Parathyroid adenoma (tissue), 2 donors: Measurements from ENCODE around the gene MVB12B.

Source experiments
- H2AFZ ChIP-seq: fragments of 300-600 bp; sonication (generic); one replicate; pipeline ENCODE4 v1.7.0; 2017; ENCODE audit warnings: antibody characterized with exemption, mild to moderate bottlenecking
- H3K27ac ChIP-seq: fragments of 300-600 bp; sonication (generic); one replicate; pipeline ENCODE4 v1.7.0; 2017
- H3K27me3 ChIP-seq: fragments of 300-600 bp; sonication (generic); one replicate; pipeline ENCODE4 v1.7.0; 2017; ENCODE audit warnings: low read length; ENCODE audit not compliant: control insufficient read depth, insufficient read depth
- H3K36me3 ChIP-seq: fragments of 300-600 bp; sonication (generic); one replicate; pipeline ENCODE4 v1.7.0; 2017; ENCODE audit warnings: low read length; ENCODE audit not compliant: control insufficient read depth, insufficient read depth
- H3K4me1 ChIP-seq: fragments of 300-600 bp; sonication (generic); one replicate; pipeline ENCODE4 v1.7.0; 2017; ENCODE audit warnings: control low read depth
- H3K4me2 ChIP-seq: fragments of 300-600 bp; sonication (generic); one replicate; pipeline ENCODE4 v1.7.0; 2017; ENCODE audit warnings: low read length
- H3K4me3 ChIP-seq: fragments of 300-600 bp; sonication (generic); one replicate; pipeline ENCODE4 v1.7.0; 2017; ENCODE audit warnings: low read depth, low read length
- H3K79me2 ChIP-seq: fragments of 300-600 bp; sonication (generic); one replicate; pipeline ENCODE4 v1.7.0; 2017; ENCODE audit warnings: control low read depth
- H3K9ac ChIP-seq: fragments of 300-600 bp; sonication (generic); one replicate; pipeline ENCODE4 v1.7.0; 2017; ENCODE audit warnings: mild to moderate bottlenecking
- H3K9me3 ChIP-seq: fragments of 300-600 bp; sonication (generic); one replicate; pipeline ENCODE4 v1.7.0; 2017; ENCODE audit warnings: low read length; ENCODE audit not compliant: control insufficient read depth
- CTCF ChIP-seq: fragments of 300-600 bp; sonication (generic); IDR thresholded peaks from one replicate; pipeline ENCODE4 v1.7.0; 2017; ENCODE audit warnings: antibody characterized with exemption, mild to moderate bottlenecking
- donor health status: primary hyperparathyroidism.

Gene MVB12B

GRCh38 chr9:126317513-126317912 is 9.1 kb upstream of the MVB12B start:
- Histone ChIP-seq H3K4me1 (no peaks in the 10 kb centered on the region), H3K4me3 (no peak overlapping the region), H3K27me3 (no peaks in the 10 kb centered on the region), H3K4me2 (no peak overlapping the region), H3K9ac (no peak overlapping the region), H3K79me2 (no peaks in the 10 kb centered on the region), H3K27ac (no peak overlapping the region), H3K9me3 (no peaks in the 10 kb centered on the region), H3K36me3 (no peaks in the 10 kb centered on the region), H2AFZ (no peak overlapping the region)
- TF ChIP-seq CTCF, result peak; percentile 27

- Histone ChIP-seq H3K79me2 (no peaks in the 10 kb centered on the region), H3K4me3 (no peak overlapping the region), H3K9ac (no peak overlapping the region), H2AFZ (no peak overlapping the region), H3K4me2 (no peak overlapping the region), H3K36me3 (no peaks in the 10 kb centered on the region), H3K27me3 (no peaks in the 10 kb centered on the region), H3K27ac (no peak overlapping the region), H3K9me3 (no peaks in the 10 kb centered on the region), H3K4me1 (no peaks in the 10 kb centered on the region)
- TF ChIP-seq CTCF, result no peak
Observed at GRCh38 chr9:126318858-126319257, 7.8 kb upstream of the MVB12B start.

DNA sequence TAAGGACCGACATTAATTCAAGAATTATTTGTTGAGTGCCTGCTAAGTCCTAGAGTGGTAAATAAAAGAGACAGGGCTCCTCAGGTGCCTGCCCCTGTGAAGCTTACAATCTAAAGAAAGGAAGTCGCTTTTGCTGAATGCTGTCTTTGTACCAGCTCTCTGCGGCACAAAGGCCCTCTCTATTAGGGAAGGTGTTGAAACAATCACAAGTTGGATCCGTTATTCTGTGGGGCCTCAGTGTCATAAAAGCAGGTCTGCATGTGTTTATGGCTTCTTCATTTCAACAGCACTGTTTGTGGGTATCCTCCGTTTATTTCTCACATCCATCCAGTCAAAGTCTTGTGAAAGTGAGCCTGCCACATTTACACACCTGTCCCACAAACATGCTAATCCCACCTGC is 7.0 kb upstream of the MVB12B start:
- H2AFZ ChIP-seq, result no peak overlapping the region
- H3K9ac ChIP-seq, result no peak overlapping the region
- H3K27me3 ChIP-seq, result no peaks in the 10 kb centered on the region
- no peak overlapping the region for H3K4me2 ChIP-seq
- H3K4me1 ChIP-seq, result no peaks in the 10 kb centered on the region
- no peaks in the 10 kb centered on the region for H3K79me2 ChIP-seq
- no peak overlapping the region for H3K27ac ChIP-seq
- no peaks in the 10 kb centered on the region for H3K36me3 ChIP-seq
- TF ChIP-seq CTCF, result no peak
- no peaks in the 10 kb centered on the region for H3K9me3 ChIP-seq
- no peak overlapping the region for H3K4me3 ChIP-seq

DNA sequence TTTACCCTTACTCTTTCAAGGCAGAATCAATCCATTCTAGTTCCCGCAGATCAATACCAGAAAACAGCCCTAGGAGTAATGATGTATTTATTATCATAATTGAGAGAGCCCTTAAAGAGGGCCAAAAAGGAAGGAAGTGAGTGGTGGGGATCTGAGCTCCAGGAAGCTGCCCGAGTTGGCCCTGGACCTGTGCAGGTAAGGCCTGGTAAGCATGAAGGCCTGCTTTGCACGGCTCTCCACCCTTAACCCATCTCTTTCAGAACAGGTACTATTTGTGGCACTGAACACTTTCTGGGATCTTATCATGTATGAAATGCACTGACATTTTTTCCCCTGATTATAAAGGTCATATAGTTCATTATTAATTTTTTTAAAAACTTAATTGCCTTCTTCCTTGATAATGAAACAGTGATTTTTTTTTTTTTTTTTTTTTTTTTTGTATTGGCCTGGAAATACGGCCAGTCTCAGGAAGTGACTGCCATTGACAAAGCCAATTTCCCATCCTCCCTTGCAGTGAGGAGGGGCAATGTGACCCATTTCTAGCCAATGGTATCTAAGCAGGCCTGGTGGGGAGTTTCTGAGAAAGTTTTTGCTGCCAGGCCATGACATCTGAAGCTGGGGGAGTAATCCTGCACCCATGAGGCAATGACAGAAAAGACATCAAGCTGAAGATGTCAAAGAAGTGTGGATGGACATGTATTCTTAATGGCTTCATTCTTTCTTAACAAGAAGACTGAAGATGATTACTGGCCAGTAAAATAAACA is 6.3 kb upstream of the MVB12B start:
- Histone ChIP-seq H3K79me2 (no peaks in the 10 kb centered on the region), H3K4me3 (no peak overlapping the region), H3K9ac (no peak overlapping the region), H3K36me3 (no peaks in the 10 kb centered on the region), H3K27me3 (no peaks in the 10 kb centered on the region), H3K9me3 (no peaks in the 10 kb centered on the region), H2AFZ (no peak overlapping the region), H3K4me1 (no peaks in the 10 kb centered on the region), H3K27ac (no peak overlapping the region), H3K4me2 (no peak overlapping the region)
- no peak for TF ChIP-seq CTCF

DNA sequence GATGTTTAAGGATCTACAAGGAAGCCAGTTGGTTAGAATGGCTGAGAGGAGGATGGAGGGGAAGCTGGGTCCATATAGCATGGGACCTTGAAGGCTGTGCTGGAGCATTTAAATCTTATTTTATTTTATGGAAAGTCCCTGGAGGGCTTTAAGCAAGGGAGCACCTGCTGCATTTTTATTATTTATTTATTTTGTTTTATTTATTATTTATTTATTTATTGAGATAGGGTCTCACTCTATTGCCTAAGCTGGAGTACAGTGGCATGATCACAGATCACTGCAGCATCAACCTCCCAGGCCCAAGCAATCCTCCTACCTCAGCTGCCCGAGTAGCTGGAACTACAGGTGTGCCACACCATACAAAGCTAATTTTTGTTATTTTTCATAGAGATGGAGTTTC is 4.9 kb upstream of the MVB12B start:
- Histone ChIP-seq H3K36me3 (no peaks in the 10 kb centered on the region), H2AFZ (no peak overlapping the region), H3K4me1 (no peaks in the 10 kb centered on the region), H3K9me3 (no peaks in the 10 kb centered on the region), H3K9ac (no peak overlapping the region), H3K4me3 (no peak overlapping the region), H3K4me2 (no peak overlapping the region), H3K27ac (no peak overlapping the region), H3K27me3 (no peaks in the 10 kb centered on the region), H3K79me2 (no peaks in the 10 kb centered on the region)
- no peak for TF ChIP-seq CTCF
